ENCODE measurements around the gene GOLT1B. TPM values are rescaled to one million over a fixed set of nuclear protein-coding genes. Genes with fewer than 3 reads are reported as not detected.

The GOLT1B gene
- total and polyA plus RNA-seq, 9 of the 15 experiments (the other 6 are each of a cell fraction or from before 2014, with no cell fraction given) = 9.4 to 66.1 (median 26.7) TPM

- TF ChIP-seq E2F8 (IDR thresholded peaks at IDR 0.05; ENCODE audit: low read depth, partially characterized antibody) (no peak), ZHX1 (conservative IDR thresholded peaks at IDR 0.05; ENCODE audit: low read length) (no peak), ATF1 (CRISPR knock-in tag; IDR thresholded peaks at IDR 0.05) (no peak), ATF1 (tag; IDR thresholded peaks at IDR 0.05) (no peak), ESRRA (IDR thresholded peaks at IDR 0.05; ENCODE audit: borderline replicate concordance, low read depth) (0 out of 2 replicates have a peak, but pooled peaks have one; percentile 34)
These were observed 20.0 kb downstream of the GOLT1B start (continued) for GRCh38 chr12:21521541-21521940.

- in situ Hi-C loops (cut with MboI) = no loop called here
- Histone ChIP-seq H3K36me3 (ENCODE audit: control insufficient read depth, insufficient read depth, low read length) (no peaks in the 10 kb centered on the region), H3K9ac (ENCODE audit: insufficient read depth in 1 of 2, low read depth in 2 of 2, low read length in 2 of 2) (no peak overlapping the region), H3K27ac (ENCODE audit: extremely low read depth, low read depth, low read length) (no peak overlapping the region), H3K4me1 (replicated peaks in 1 of 2; ENCODE audit: control insufficient read depth in 2 of 2, insufficient read depth in 2 of 2, low read length in 2 of 2) (peaks cover 0 to 8% of the 10 kb centered on the region in 2 experiments; a peak in 1 of 5 replicates), H3K9me3 (replicated peaks; ENCODE audit: control insufficient read depth, insufficient read depth, low read depth, low read length) (no peaks in the 10 kb centered on the region), H3K4me3 (no peak overlapping the region), H3K4me2 (ENCODE audit: insufficient read depth, low read length) (no peak overlapping the region), H2AFZ (ENCODE audit: low read depth, low read length) (no peak overlapping the region), H3K27me3 (ENCODE audit: control insufficient read depth in 2 of 2, insufficient read depth in 2 of 2, low read length in 2 of 2) (peaks cover 4 to 9% of the 10 kb centered on the region in 2 experiments; a peak in 3 of 5 replicates), H3K9me1 (ENCODE audit: control insufficient read depth, insufficient read depth, low read length) (no peaks in the 10 kb centered on the region), H3K79me2 (ENCODE audit: control insufficient read depth, insufficient read depth, low read length) (no peaks in the 10 kb centered on the region), H4K20me1 (replicated peaks; ENCODE audit: control insufficient read depth, insufficient read depth, low read length) (no peaks in the 10 kb centered on the region)
- no TSS peak for BruUV-seq (replicated peaks)
- intact Hi-C loops (cut with micrococcal nuclease) = no loop called here
- ATAC-seq (no peak), DNase-seq (ENCODE audit: extremely low read depth in 1 of 4, low spot score in 3 of 4) (no peak), FAIRE-seq (no peak)
- POLR2A ChIA-PET = no interaction called here
- CTCF ChIA-PET (ENCODE audit: low intra/inter-chr PET ratio) = no interaction called here
- no peak for TF ChIP-seq PYGO2 (tag; IDR thresholded peaks at IDR 0.05)
- no peak for TF ChIP-seq CEBPG (CRISPR knock-in tag; IDR thresholded peaks at IDR 0.05)
- TF ChIP-seq CEBPG (tag; conservative IDR thresholded peaks at IDR 0.05 in 1 of 2, IDR thresholded peaks at IDR 0.05 in 1 of 2) = no peak
- no peak for TF ChIP-seq ZZZ3 (IDR thresholded peaks at IDR 0.05)
- no peak for TF ChIP-seq ZNF639 (CRISPR knock-in tag; conservative IDR thresholded peaks at IDR 0.05 in 1 of 2, IDR thresholded peaks at IDR 0.05 in 1 of 2)
- no peak for TF ChIP-seq TRIM25 (IDR thresholded peaks at IDR 0.05; ENCODE audit: borderline replicate concordance)
- TF ChIP-seq KLF1 (tag; IDR thresholded peaks at IDR 0.05) = no peak
- TF ChIP-seq BRD4 (IDR thresholded peaks at IDR 0.05) = no peak
These were observed 21.6 kb downstream of the GOLT1B start for GRCh38 chr12:21523148-21523547.

Measured in K562 (cell line).